SK-N-SH treated with all-trans-retinoic acid at 6 μM for 48 hours (cell line): ENCODE measurements around the gene PAN2.

ENCODE experiments used
- ATAC-seq: fragments of 200-7000 bp; cut with Tn5 transposase; 3 replicates; pipeline ENCODE4 v1.9.1; 2020; ENCODE audit warnings: mild to moderate bottlenecking, moderate library complexity
- ARNTL ChIP-seq: fragments of 450-650 bp; formaldehyde crosslinking; IDR thresholded peaks from 2 replicates; pipeline ENCODE4 v1.5.0; 2020; ENCODE audit warnings: low read depth, mild to moderate bottlenecking, moderate library complexity, borderline replicate concordance
- CSDC2 ChIP-seq: fragments of 250-450 bp; sonication (Bioruptor Pico); IDR thresholded peaks from 2 replicates; pipeline ENCODE4 v1.5.0; 2020; ENCODE audit warnings: mild to moderate bottlenecking, moderate library complexity
- CSRNP3 ChIP-seq: fragments of 250-450 bp; sonication (Bioruptor Pico); IDR thresholded peaks from 2 replicates; pipeline ENCODE4 v1.5.1; 2021; ENCODE audit warnings: mild to moderate bottlenecking, moderate library complexity
- ESRRG ChIP-seq: fragments of 250-450 bp; sonication (Bioruptor Pico); IDR thresholded peaks from 2 replicates; pipeline ENCODE4 v1.6.1; 2021; ENCODE audit warnings: mild to moderate bottlenecking
- GLIS3 ChIP-seq: fragments of 250-450 bp; sonication (Bioruptor Pico); IDR thresholded peaks from 2 replicates; pipeline ENCODE4 v1.5.0; 2020; ENCODE audit warnings: mild to moderate bottlenecking, moderate library complexity
- ISL1 ChIP-seq: fragments of 250-450 bp; sonication (Bioruptor Pico); IDR thresholded peaks from 2 replicates; pipeline ENCODE4 v2.1.2; 2022; ENCODE audit warnings: mild to moderate bottlenecking, moderate library complexity
- OSR1 ChIP-seq: fragments of 250-450 bp; sonication (Bioruptor Pico); IDR thresholded peaks from 2 replicates; pipeline ENCODE4 v1.8.0; 2022; ENCODE audit warnings: moderate library complexity, mild to moderate bottlenecking, inconsistent platforms
- POU6F1 ChIP-seq: fragments of 250-450 bp; sonication (Bioruptor Pico); IDR thresholded peaks from 2 replicates; pipeline ENCODE4 v1.8.0; 2021; ENCODE audit warnings: low read depth, mild to moderate bottlenecking, moderate library complexity, borderline replicate concordance
- SNAI2 ChIP-seq: fragments of 250-450 bp; sonication (Bioruptor Pico); IDR thresholded peaks from 2 replicates; pipeline ENCODE4 v1.5.0; 2020; ENCODE audit warnings: mild to moderate bottlenecking, moderate library complexity
- TCF4 ChIP-seq: fragments of 250-450 bp; sonication (Bioruptor Pico); IDR thresholded peaks from 2 replicates; pipeline ENCODE4 v1.8.0; 2021; ENCODE audit warnings: mild to moderate bottlenecking, moderate library complexity, borderline replicate concordance
- TOX ChIP-seq: fragments of 250-450 bp; sonication (Bioruptor Pico); IDR thresholded peaks from 2 replicates; pipeline ENCODE4 v1.8.0; 2021; ENCODE audit warnings: mild to moderate bottlenecking, moderate library complexity, borderline replicate concordance
- ZC3H10 ChIP-seq: fragments of 250-450 bp; sonication (Bioruptor Pico); IDR thresholded peaks from 2 replicates; pipeline ENCODE4 v1.5.1; 2021; ENCODE audit warnings: mild to moderate bottlenecking, moderate library complexity
- ZFP30 ChIP-seq: fragments of 450-650 bp; formaldehyde crosslinking; IDR thresholded peaks from 2 replicates; pipeline ENCODE4 v1.5.0; 2022; ENCODE audit warnings: mild to moderate bottlenecking, moderate library complexity
- ZNF70 ChIP-seq: fragments of 450-650 bp; formaldehyde crosslinking; IDR thresholded peaks from 2 replicates; pipeline ENCODE4 v1.5.0; 2020; ENCODE audit warnings: mild to moderate bottlenecking, moderate library complexity
- ZNF8 ChIP-seq: fragments of 450-650 bp; formaldehyde crosslinking; IDR thresholded peaks from 2 replicates; pipeline ENCODE4 v1.5.0; 2020; ENCODE audit warnings: mild to moderate bottlenecking, moderate library complexity
- TF ChIP-seq, protein P1 (sequence below): fragments of 250-450 bp; sonication (Bioruptor Pico); IDR thresholded peaks from 2 replicates; pipeline ENCODE4 v1.8.0; 2020; ENCODE audit warnings: mild to moderate bottlenecking, moderate library complexity, borderline replicate concordance
- TF ChIP-seq, protein P2 (sequence below): fragments of 250-450 bp; sonication (Bioruptor Pico); IDR thresholded peaks from 2 replicates; pipeline ENCODE4 v1.5.1; 2020; ENCODE audit warnings: low read depth, mild to moderate bottlenecking, moderate library complexity

The PAN2 gene

GRCh38 chr12:56330936-56331490 lies 2.8 kb downstream of the PAN2 start:
- no peak for TF ChIP-seq GLIS3 (CRISPR knock-in tag)
- no peak for TF ChIP-seq TOX (CRISPR knock-in tag)
- TF ChIP-seq ZNF70 (CRISPR knock-in tag) = no peak
- TF ChIP-seq SNAI2 = no peak
- TF ChIP-seq, protein P1, sequence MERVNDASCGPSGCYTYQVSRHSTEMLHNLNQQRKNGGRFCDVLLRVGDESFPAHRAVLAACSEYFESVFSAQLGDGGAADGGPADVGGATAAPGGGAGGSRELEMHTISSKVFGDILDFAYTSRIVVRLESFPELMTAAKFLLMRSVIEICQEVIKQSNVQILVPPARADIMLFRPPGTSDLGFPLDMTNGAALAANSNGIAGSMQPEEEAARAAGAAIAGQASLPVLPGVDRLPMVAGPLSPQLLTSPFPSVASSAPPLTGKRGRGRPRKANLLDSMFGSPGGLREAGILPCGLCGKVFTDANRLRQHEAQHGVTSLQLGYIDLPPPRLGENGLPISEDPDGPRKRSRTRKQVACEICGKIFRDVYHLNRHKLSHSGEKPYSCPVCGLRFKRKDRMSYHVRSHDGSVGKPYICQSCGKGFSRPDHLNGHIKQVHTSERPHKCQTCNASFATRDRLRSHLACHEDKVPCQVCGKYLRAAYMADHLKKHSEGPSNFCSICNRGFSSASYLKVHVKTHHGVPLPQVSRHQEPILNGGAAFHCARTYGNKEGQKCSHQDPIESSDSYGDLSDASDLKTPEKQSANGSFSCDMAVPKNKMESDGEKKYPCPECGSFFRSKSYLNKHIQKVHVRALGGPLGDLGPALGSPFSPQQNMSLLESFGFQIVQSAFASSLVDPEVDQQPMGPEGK (CRISPR knock-in tag) = no peak
- no peak for TF ChIP-seq ZC3H10 (CRISPR knock-in tag)
- no peak for TF ChIP-seq TCF4 (CRISPR knock-in tag)
- TF ChIP-seq ESRRG = no peak
- TF ChIP-seq OSR1 (CRISPR knock-in tag) = no peak
- no peak for TF ChIP-seq CSDC2 (CRISPR knock-in tag)
- TF ChIP-seq, protein P2, sequence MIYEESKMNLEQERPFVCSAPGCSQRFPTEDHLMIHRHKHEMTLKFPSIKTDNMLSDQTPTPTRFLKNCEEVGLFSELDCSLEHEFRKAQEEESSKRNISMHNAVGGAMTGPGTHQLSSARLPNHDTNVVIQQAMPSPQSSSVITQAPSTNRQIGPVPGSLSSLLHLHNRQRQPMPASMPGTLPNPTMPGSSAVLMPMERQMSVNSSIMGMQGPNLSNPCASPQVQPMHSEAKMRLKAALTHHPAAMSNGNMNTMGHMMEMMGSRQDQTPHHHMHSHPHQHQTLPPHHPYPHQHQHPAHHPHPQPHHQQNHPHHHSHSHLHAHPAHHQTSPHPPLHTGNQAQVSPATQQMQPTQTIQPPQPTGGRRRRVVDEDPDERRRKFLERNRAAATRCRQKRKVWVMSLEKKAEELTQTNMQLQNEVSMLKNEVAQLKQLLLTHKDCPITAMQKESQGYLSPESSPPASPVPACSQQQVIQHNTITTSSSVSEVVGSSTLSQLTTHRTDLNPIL (CRISPR knock-in tag) = no peak
- no peak for TF ChIP-seq ZNF8
- TF ChIP-seq POU6F1 (CRISPR knock-in tag) = no peak
- TF ChIP-seq ZFP30 (CRISPR knock-in tag) = no peak
- no peak for ATAC-seq

GRCh38 chr12:56326533-56326932 lies 7.3 kb downstream of the PAN2 start:
- TF ChIP-seq ISL1 (CRISPR knock-in tag) (no peak), ARNTL (CRISPR knock-in tag) (no peak), CSRNP3 (CRISPR knock-in tag) (no peak), OSR1 (CRISPR knock-in tag) (no peak), POU6F1 (CRISPR knock-in tag) (no peak), SNAI2 (no peak), TOX (CRISPR knock-in tag) (no peak), ZFP30 (CRISPR knock-in tag) (no peak), ZC3H10 (CRISPR knock-in tag) (no peak)
- no peak for ATAC-seq

GRCh38 chr12:56326126-56326525 lies 7.7 kb downstream of the PAN2 start:
- TF ChIP-seq CSRNP3 (CRISPR knock-in tag) = no peak
- TF ChIP-seq, protein P2 (CRISPR knock-in tag) = no peak
- no peak for TF ChIP-seq SNAI2
- ATAC-seq = no peak
